Tongue (tissue), 3 donors: ENCODE results near the gene TYROBP. TPM values are rescaled to one million over a fixed set of nuclear protein-coding genes. Genes with fewer than 3 reads are reported as not detected.
"Not testable (repeated sequence)": the region's sequence is repeated elsewhere in the genome, so short reads cannot be mapped to it uniquely, and the experiment has no call there.

ENCODE experiments used
- DNase-seq: peaks from one replicate; pipeline ENCODE4 v3.0.0-alpha.2; 2015
- small RNA-seq: library from RNA; depleted of rRNA; stranded (forward); fragments of <200 nt; gene quantifications from one replicate; pipeline ENCODE3, GENCODE V24; 2014; ENCODE audit warnings: low replicate concordance
- total RNA-seq: library from RNA; depleted of rRNA; stranded (reverse); fragments of >200 nt; gene quantifications from one replicate; pipeline ENCODE4 v1.2.3, GENCODE V29; 2014

Gene TYROBP
- total RNA-seq, 1 donor from 2014 or later, result 3.6 TPM

- DNase-seq, result not testable (repeated sequence)
Measured at GRCh38 chr19:35870124-35870736, 37.9 kb downstream of the TYROBP start.

- DNase-seq, result peak; percentile 70
Measured at GRCh38 chr19:35869327-35870123, 38.6 kb downstream of the TYROBP start.

- DNase-seq, result no peak
Measured at GRCh38 chr19:35868823-35869326, 39.2 kb downstream of the TYROBP start.

GRCh38 chr19:35868172-35868822 is 39.8 kb downstream of the TYROBP start, which contains the start of gene APLP1:
TSS of gene APLP1 (plus strand) at chr19:35868574. CDS start at chr19:35868637, 63 bp downstream.
- DNase-seq, result peak; percentile 68

GRCh38 chr19:35863018-35863417 is 45.1 kb downstream of the TYROBP start:
- no peak for DNase-seq

- no peak for DNase-seq
Measured at GRCh38 chr19:35862528-35862927, 45.6 kb downstream of the TYROBP start.

GRCh38 chr19:35861640-35862160 is 46.4 kb downstream of the TYROBP start:
- no peak for DNase-seq

- DNase-seq, result no peak
Measured at GRCh38 chr19:35860818-35861639, 47.1 kb downstream of the TYROBP start.

GRCh38 chr19:35860436-35860817 is 47.7 kb downstream of the TYROBP start:
- no peak for DNase-seq

GRCh38 chr19:35859414-35859813 is 48.7 kb downstream of the TYROBP start:
- no peak for DNase-seq

GRCh38 chr19:35858311-35858710 is 49.8 kb downstream of the TYROBP start:
- DNase-seq, result no peak

- DNase-seq, result peak; percentile 31
Measured at GRCh38 chr19:35856546-35857149, 51.4 kb downstream of the TYROBP start, which contains the start of gene KIRREL2. TSS of gene KIRREL2 (plus strand) at chr19:35856911. CDS start at chr19:35857120, 209 bp downstream.

Small RNA genes lying within 50 kb of the gene (small RNA-seq; reads per million reads assigned to genes)
- not detected for gene AF038458.1
- gene RN7SL402P, result not detected

Other genes starting within 250 kb of the TYROBP start
- not detected for gene UPK1A, start 241.8 kb downstream of the TYROBP start, total RNA-seq
- not detected for gene ZBTB32, start 203.7 kb downstream of the TYROBP start, total RNA-seq
- gene KMT2B, start 190.3 kb downstream of the TYROBP start, total RNA-seq, result 13.1 TPM
- gene IGFLR1, start 165.8 kb downstream of the TYROBP start, total RNA-seq, result 2.3 TPM
- gene U2AF1L4, start 162.9 kb downstream of the TYROBP start, total RNA-seq, result 11.3 TPM
- 4.2 TPM for gene PSENEN, start 162.6 kb downstream of the TYROBP start, total RNA-seq
- gene LIN37, start 159.7 kb downstream of the TYROBP start, total RNA-seq, result 6.7 TPM
- gene HSPB6, start 151.3 kb downstream of the TYROBP start, total RNA-seq, result 152 TPM
- gene PROSER3, start 150.1 kb downstream of the TYROBP start, total RNA-seq, result 4.4 TPM
- 26.3 TPM for gene ARHGAP33, start 132.7 kb downstream of the TYROBP start, total RNA-seq
- not detected for gene PRODH2, start 95.5 kb downstream of the TYROBP start, total RNA-seq
- gene NPHS1, start 55.8 kb downstream of the TYROBP start, total RNA-seq, result not detected
- gene KIRREL2, start 51.4 kb downstream of the TYROBP start, total RNA-seq, result 0.51 TPM
- 6.3 TPM for gene APLP1, start 39.7 kb downstream of the TYROBP start, total RNA-seq
- gene NFKBID, start 7.8 kb downstream of the TYROBP start, total RNA-seq, result 2.5 TPM
- not detected for gene HCST, start 5.8 kb downstream of the TYROBP start, total RNA-seq
- gene LRFN3, start 28.1 kb upstream of the TYROBP start, total RNA-seq, result 3.0 TPM
- gene SDHAF1, start 86.9 kb upstream of the TYROBP start, total RNA-seq, result 20.8 TPM
- 1.9 TPM for gene SYNE4, start 100.5 kb upstream of the TYROBP start, total RNA-seq
- 10.1 TPM for gene ALKBH6, start 105.9 kb upstream of the TYROBP start, total RNA-seq
- gene CLIP3, start 124.6 kb upstream of the TYROBP start, total RNA-seq, result 5.7 TPM
- 6.7 TPM for gene THAP8, start 146.0 kb upstream of the TYROBP start, total RNA-seq
- 4.3 TPM for gene WDR62, start 146.6 kb upstream of the TYROBP start, total RNA-seq
- gene OVOL3, start 202.8 kb upstream of the TYROBP start, total RNA-seq, result not detected
- 35.9 TPM for gene POLR2I, start 206.6 kb upstream of the TYROBP start, total RNA-seq
- gene TBCB, start 207.2 kb upstream of the TYROBP start, total RNA-seq, result 139 TPM
- gene CAPNS1, start 231.8 kb upstream of the TYROBP start, total RNA-seq, result 217 TPM
- gene COX7A1, start 244.2 kb upstream of the TYROBP start, total RNA-seq, result 39.5 TPM